CD8-positive, alpha-beta memory T cell (primary cell): Measurements from ENCODE around the gene CLN5. TPM values are rescaled to one million over a fixed set of nuclear protein-coding genes. Genes with fewer than 3 reads are reported as not detected.
A peak's percentile ranks its signal among the peaks of the same experiment; 100 is the strongest.

Source experiments
- CTCF ChIA-PET: fragments of 350-600 bp; sonication (Branson Sonifier 250); formaldehyde crosslinking; loops from one replicate; lab custom pipeline; 2021; ENCODE audit warnings: antibody characterized with exemption; lab: Charles Lee
- POLR2A ChIA-PET: fragments of 350-600 bp; sonication (Branson Sonifier 250); formaldehyde crosslinking; loops from one replicate; lab custom pipeline; 2021; ENCODE audit warnings: antibody characterized with exemption; lab: Charles Lee
- DNase-seq, 5 donors: peaks; one replicate each; pipeline versions ENCODE4 v3.0.0 to v3.0.0-alpha.2; 2020 to 2022; ENCODE audit warnings: mixed read lengths in 1 of 5
- H3K27ac ChIP-seq: one replicate; pipeline ENCODE4 v1.7.0; 2013; ENCODE audit warnings: low read depth, mild to moderate bottlenecking, low read length, moderate library complexity
- H3K27me3 ChIP-seq: 2 replicates; pipeline ENCODE4 v1.7.0; 2013; ENCODE audit warnings: low read length, mild to moderate bottlenecking; ENCODE audit not compliant: insufficient read depth, poor library complexity, severe bottlenecking
- H3K36me3 ChIP-seq: 2 replicates; pipeline ENCODE4 v1.7.0; 2013; ENCODE audit warnings: mild to moderate bottlenecking, low read length, moderate library complexity; ENCODE audit not compliant: insufficient read depth
- H3K4me1 ChIP-seq: 2 replicates; pipeline ENCODE4 v1.7.0; 2013; ENCODE audit warnings: mild to moderate bottlenecking, low read length, moderate library complexity; ENCODE audit not compliant: insufficient read depth
- H3K4me3 ChIP-seq: 2 replicates; pipeline ENCODE4 v1.7.0; 2013; ENCODE audit warnings: mild to moderate bottlenecking, low read length
- H3K9me3 ChIP-seq: 2 replicates; pipeline ENCODE4 v1.7.0; 2013; ENCODE audit warnings: mild to moderate bottlenecking, low read length
- H3K27ac Mint-ChIP-seq, 8 donors: one replicate each; pipeline ENCODE4 v1.8.0; 2020 to 2021; ENCODE audit warnings: mixed read lengths in 8 of 8, mild to moderate bottlenecking in 6 of 8, inconsistent platforms in 3 of 8, moderate library complexity in 3 of 8
- H3K27me3 Mint-ChIP-seq, 2 donors: one replicate each; pipeline ENCODE4 v1.8.0; 2020 to 2021; ENCODE audit warnings: mixed read lengths in 2 of 2, mild to moderate bottlenecking in 1 of 2, moderate library complexity in 1 of 2
- H3K36me3 Mint-ChIP-seq, 3 donors: one replicate each; pipeline ENCODE4 v1.8.0; 2020 to 2021; ENCODE audit warnings: mixed read lengths in 3 of 3, inconsistent platforms in 1 of 3, mild to moderate bottlenecking in 1 of 3
- H3K4me1 Mint-ChIP-seq, 3 donors: one replicate each; pipeline ENCODE4 v1.8.0; 2020 to 2021; ENCODE audit warnings: mixed read lengths in 3 of 3, inconsistent platforms in 1 of 3, mild to moderate bottlenecking in 1 of 3
- H3K4me3 Mint-ChIP-seq, 7 donors: one replicate each; pipeline ENCODE4 v1.8.0; 2020 to 2021; ENCODE audit warnings: mixed read lengths in 7 of 7, mild to moderate bottlenecking in 6 of 7, moderate library complexity in 4 of 7, inconsistent platforms in 2 of 7
- H3K9me3 Mint-ChIP-seq, 5 donors: one replicate each; pipeline ENCODE4 v1.8.0; 2020 to 2022; ENCODE audit warnings: mixed read lengths in 5 of 5, mild to moderate bottlenecking in 3 of 5, moderate library complexity in 2 of 5, inconsistent platforms in 1 of 5
- polyA plus RNA-seq: library from polyadenylated mRNA; unstranded; fragments of 300-500 nt; fragmentation: Illumina TruSeq; gene quantifications from one replicate; pipeline ENCODE4 v1.2.3, GENCODE V29; 2021
- total RNA-seq, 2 experiments: library from RNA; stranded (reverse); gene quantifications; one replicate each; pipeline ENCODE4 v1.2.3, GENCODE V29; 2021

Gene CLN5
- total and polyA plus RNA-seq, 3 experiments from 2014 or later = 12.0 to 15.9 (median 14.0) TPM

- H3K9me3 ChIP-seq = no peaks in the 10 kb centered on the region
- H3K4me1 ChIP-seq = peaks cover 70% of the 10 kb centered on the region
- Mint-ChIP-seq H3K4me3 (peak overlapping the region in 4 of 7 donors; percentile 22 to 67 (median 46)), H3K27ac (peak overlapping the region in 3 of 8 donors; percentile 40 to 45 (median 44)), H3K36me3 (peaks cover 4 to 57% (median 17%) of the 10 kb centered on the region in 3 donors), H3K4me1 (peaks cover 68 to 83% (median 83%) of the 10 kb centered on the region in 3 donors), H3K9me3 (no peaks in the 10 kb centered on the region), H3K27me3 (peaks cover 0 to 2% of the 10 kb centered on the region in 2 donors)
- DNase-seq = no peak
- H3K27ac ChIP-seq = no peak overlapping the region
- H3K36me3 ChIP-seq = peaks cover 3% of the 10 kb centered on the region
- no peak overlapping the region for H3K4me3 ChIP-seq
- H3K27me3 ChIP-seq = no peaks in the 10 kb centered on the region
- ChIA-PET POLR2A (no interaction called here), CTCF (interaction anchor here (0.7 kb wide), 1 partner anchor 10 kb away, joined by 3 read pairs; no protein-coding TSS in a partner anchor)
Observed at GRCh38 chr13:77022341-77022740, 30.5 kb downstream of the CLN5 start.

- ChIA-PET POLR2A (interaction anchor here (0.9 to 3.8 kb wide), 15 partner anchors 8 to 452 kb away, joined by 3 to 95 read pairs (median 6); partner anchors contain the start of genes CLN5 and MYCBP2), CTCF (interaction anchor here (0.8 to 3.4 kb wide), 7 partner anchors 10 to 452 kb away, joined by 3 to 27 read pairs (median 5); partner anchors contain the start of genes CLN5 and MYCBP2)
- peak; percentile 70 to 87 (median 76) for DNase-seq
- Histone ChIP-seq H3K27ac (peak overlapping the region; percentile 92), H3K4me3 (peak overlapping the region; percentile 92), H3K9me3 (no peaks in the 10 kb centered on the region), H3K36me3 (no peaks in the 10 kb centered on the region), H3K27me3 (no peaks in the 10 kb centered on the region), H3K4me1 (peaks cover 56% of the 10 kb centered on the region)
- Mint-ChIP-seq H3K27ac (peak overlapping the region; percentile 89 to 95 (median 93)), H3K36me3 (peaks cover 3 to 36% (median 13%) of the 10 kb centered on the region in 3 donors), H3K4me3 (peak overlapping the region; percentile 93 to 98 (median 97)), H3K4me1 (peaks cover 56 to 66% (median 66%) of the 10 kb centered on the region in 3 donors), H3K9me3 (no peaks in the 10 kb centered on the region), H3K27me3 (peaks cover 7 to 11% of the 10 kb centered on the region in 2 donors)
Observed at GRCh38 chr13:77026255-77026860, 34.5 kb downstream of the CLN5 start.

- peak within 1 kb of the TSS; percentile 95 to 99 (median 98) for H3K4me3 Mint-ChIP-seq
- Histone ChIP-seq H3K9me3 (no peaks in the 10 kb centered on the region), H3K4me1 (peaks cover 49% of the 10 kb centered on the region), H3K27me3 (no peaks in the 10 kb centered on the region), H3K4me3 (peak within 1 kb of the TSS; percentile 92), H3K36me3 (no peaks in the 10 kb centered on the region), H3K27ac (peak within 1 kb of the TSS; percentile 92)
- peaks cover 7 to 11% of the 10 kb centered on the region in 2 donors for H3K27me3 Mint-ChIP-seq
- no peaks in the 10 kb centered on the region for H3K9me3 Mint-ChIP-seq
- ChIA-PET POLR2A (interaction anchor here (0.6 to 3.8 kb wide), 15 partner anchors 9 to 1271 kb away, joined by 3 to 95 read pairs (median 5); partner anchors contain the start of genes CLN5 and MYCBP2), CTCF (interaction anchor here (0.7 to 3.4 kb wide), 9 partner anchors 9 to 451 kb away, joined by 3 to 27 read pairs (median 4); partner anchors contain the start of genes CLN5 and MYCBP2)
- peaks cover 50 to 59% (median 59%) of the 10 kb centered on the region in 3 donors for H3K4me1 Mint-ChIP-seq
- peak within 1 kb of the TSS; percentile 93 to 99 (median 97) for H3K27ac Mint-ChIP-seq
- DNase-seq = peak; percentile 73 to 90 (median 83)
- H3K36me3 Mint-ChIP-seq = peaks cover 3 to 30% (median 11%) of the 10 kb centered on the region in 3 donors
Observed at GRCh38 chr13:77026861-77027621, 35.2 kb downstream of the CLN5 start, which contains the start of gene FBXL3. FBXL3 (minus strand) TSS chr13:77027159; CDS start chr13:77021860, 5,299 bp downstream.

GRCh38 chr13:77028202-77028601, 36.3 kb downstream of the CLN5 start:
- CTCF ChIA-PET = interaction anchor here (1.0 to 3.4 kb wide), 3 partner anchors 28 to 48 kb away, joined by 3 to 27 read pairs (median 3); partner anchors contain the start of gene CLN5

GRCh38 chr13:77029436-77029835, 37.6 kb downstream of the CLN5 start:
- peak overlapping the region in 1 of 7 donors; percentile 94 for H3K4me3 Mint-ChIP-seq
- Histone ChIP-seq H3K27ac (no peak overlapping the region), H3K9me3 (no peaks in the 10 kb centered on the region), H3K4me3 (no peak overlapping the region), H3K27me3 (no peaks in the 10 kb centered on the region), H3K4me1 (peaks cover 25% of the 10 kb centered on the region), H3K36me3 (no peaks in the 10 kb centered on the region)
- no peaks in the 10 kb centered on the region for H3K9me3 Mint-ChIP-seq
- peak overlapping the region in 1 of 8 donors; percentile 45 for H3K27ac Mint-ChIP-seq
- H3K4me1 Mint-ChIP-seq = peaks cover 26 to 35% (median 35%) of the 10 kb centered on the region in 3 donors
- peaks cover 2 to 12% (median 3%) of the 10 kb centered on the region in 3 donors for H3K36me3 Mint-ChIP-seq
- CTCF ChIA-PET = no interaction called here
- H3K27me3 Mint-ChIP-seq = peaks cover 12 to 20% of the 10 kb centered on the region in 2 donors
- no peak for DNase-seq
- POLR2A ChIA-PET = no interaction called here

More at GRCh38 chr13:77028202-77028601, 36.3 kb downstream of the CLN5 start:
- DNase-seq = no peak
- peaks cover 37% of the 10 kb centered on the region for H3K4me1 ChIP-seq
- no peaks in the 10 kb centered on the region for H3K36me3 ChIP-seq
- Mint-ChIP-seq H3K27ac (peak overlapping the region in 5 of 8 donors; percentile 7 to 93 (median 40)), H3K36me3 (peaks cover 3 to 19% (median 9%) of the 10 kb centered on the region in 3 donors), H3K4me1 (peaks cover 38 to 47% (median 47%) of the 10 kb centered on the region in 3 donors), H3K27me3 (peaks cover 8 to 15% of the 10 kb centered on the region in 2 donors), H3K4me3 (peak overlapping the region; percentile 88 to 99 (median 94)), H3K9me3 (no peaks in the 10 kb centered on the region)
- H3K27me3 ChIP-seq = no peaks in the 10 kb centered on the region
- no peak overlapping the region for H3K4me3 ChIP-seq
- H3K9me3 ChIP-seq = no peaks in the 10 kb centered on the region
- POLR2A ChIA-PET = interaction anchor here (1.0 to 3.8 kb wide), 3 partner anchors 15 to 37 kb away, joined by 3 to 95 read pairs (median 4); partner anchors contain the start of gene CLN5
- H3K27ac ChIP-seq = no peak overlapping the region

GRCh38 chr13:77031656-77032243, 39.9 kb downstream of the CLN5 start:
- Mint-ChIP-seq H3K27me3 (peaks cover 12 to 20% of the 10 kb centered on the region in 2 donors), H3K4me1 (peaks cover 9 to 16% (median 15%) of the 10 kb centered on the region in 3 donors), H3K9me3 (no peaks in the 10 kb centered on the region), H3K27ac (peak overlapping the region in 1 of 8 donors; percentile 5), H3K36me3 (peaks cover 2 to 5% (median 3%) of the 10 kb centered on the region in 3 donors), H3K4me3 (no peak overlapping the region)
- Histone ChIP-seq H3K9me3 (no peaks in the 10 kb centered on the region), H3K36me3 (no peaks in the 10 kb centered on the region), H3K4me3 (no peak overlapping the region), H3K27ac (no peak overlapping the region), H3K4me1 (peaks cover 8% of the 10 kb centered on the region), H3K27me3 (no peaks in the 10 kb centered on the region)
- ChIA-PET CTCF (no interaction called here), POLR2A (interaction anchor here (0.6 kb wide), 1 partner anchor 26 kb away, joined by 3 read pairs; no protein-coding TSS in a partner anchor)
- no peak for DNase-seq

GRCh38 chr13:77033717-77034302, 41.9 kb downstream of the CLN5 start:
- no peak for DNase-seq
- Mint-ChIP-seq H3K9me3 (no peaks in the 10 kb centered on the region), H3K27ac (no peak overlapping the region), H3K4me1 (no peaks in the 10 kb centered on the region), H3K27me3 (peaks cover 8 to 17% of the 10 kb centered on the region in 2 donors), H3K36me3 (peaks cover 0 to 4% (median 0%) of the 10 kb centered on the region in 3 donors), H3K4me3 (no peak overlapping the region)
- H3K4me3 ChIP-seq = no peak overlapping the region
- ChIA-PET CTCF (interaction anchor here (1.5 kb wide), 1 partner anchor 663 kb away, joined by 3 read pairs; no protein-coding TSS in a partner anchor), POLR2A (no interaction called here)
- no peaks in the 10 kb centered on the region for H3K27me3 ChIP-seq
- H3K27ac ChIP-seq = no peak overlapping the region
- no peaks in the 10 kb centered on the region for H3K9me3 ChIP-seq
- no peaks in the 10 kb centered on the region for H3K4me1 ChIP-seq
- H3K36me3 ChIP-seq = no peaks in the 10 kb centered on the region
